OCI-LY7 (cell line): Measurements from ENCODE around the gene BRPF3.

Experiments
- EZH2phosphoT487 ChIP-seq: fragments of 200-600 bp; sonication (generic); IDR thresholded peaks from 2 replicates; pipeline ENCODE4 v1.6.1; 2018; ENCODE audit warnings: low read depth, borderline replicate concordance, mild to moderate bottlenecking, mixed run types, antibody characterized with exemption, low read length, moderate library complexity, mixed read lengths
- TF ChIP-seq, protein P1 (sequence below): fragments of 200-600 bp; sonication (generic); conservative IDR thresholded peaks from 2 replicates; pipeline ENCODE4 v1.5.1; 2014; ENCODE audit warnings: mild to moderate bottlenecking, antibody characterized with exemption, low read length, moderate library complexity, mixed read lengths

DNA sequence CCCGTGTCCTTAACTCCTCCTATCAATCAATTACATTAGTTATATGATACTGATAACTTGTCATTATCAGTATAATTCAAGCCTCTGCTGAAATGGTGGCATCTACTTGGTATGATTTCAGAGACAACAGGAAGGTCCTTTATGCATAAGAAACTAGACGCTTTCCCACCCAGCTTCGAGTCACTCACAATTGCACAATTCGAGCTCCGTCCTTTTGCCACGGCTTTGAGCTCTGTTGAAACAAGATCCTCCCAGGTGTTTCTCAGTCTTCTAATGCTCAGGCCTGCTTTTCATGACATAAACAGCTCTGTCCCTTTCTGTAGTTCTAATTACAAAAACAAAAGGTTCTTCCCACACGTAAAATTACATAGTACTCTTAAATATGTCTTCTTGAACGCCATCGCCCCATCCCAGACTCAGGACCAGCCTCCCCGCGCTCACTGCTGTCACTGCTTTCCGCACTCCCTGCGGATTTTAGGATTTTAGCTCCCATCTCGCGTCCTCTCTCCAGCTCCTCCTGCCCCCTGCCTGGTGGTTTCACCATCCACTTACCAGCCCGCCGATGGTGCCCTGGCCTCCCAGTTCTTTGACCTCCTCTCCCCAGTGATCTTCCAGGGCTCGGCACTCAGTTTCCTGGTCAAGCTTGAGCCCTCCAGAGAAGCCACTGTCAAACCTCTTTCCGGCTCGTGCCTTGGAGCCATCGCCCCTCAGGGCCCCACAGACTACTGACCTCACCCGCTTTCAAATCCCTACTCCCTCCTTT lies 50.1 kb downstream of the BRPF3 start:
- TF ChIP-seq, protein P1, sequence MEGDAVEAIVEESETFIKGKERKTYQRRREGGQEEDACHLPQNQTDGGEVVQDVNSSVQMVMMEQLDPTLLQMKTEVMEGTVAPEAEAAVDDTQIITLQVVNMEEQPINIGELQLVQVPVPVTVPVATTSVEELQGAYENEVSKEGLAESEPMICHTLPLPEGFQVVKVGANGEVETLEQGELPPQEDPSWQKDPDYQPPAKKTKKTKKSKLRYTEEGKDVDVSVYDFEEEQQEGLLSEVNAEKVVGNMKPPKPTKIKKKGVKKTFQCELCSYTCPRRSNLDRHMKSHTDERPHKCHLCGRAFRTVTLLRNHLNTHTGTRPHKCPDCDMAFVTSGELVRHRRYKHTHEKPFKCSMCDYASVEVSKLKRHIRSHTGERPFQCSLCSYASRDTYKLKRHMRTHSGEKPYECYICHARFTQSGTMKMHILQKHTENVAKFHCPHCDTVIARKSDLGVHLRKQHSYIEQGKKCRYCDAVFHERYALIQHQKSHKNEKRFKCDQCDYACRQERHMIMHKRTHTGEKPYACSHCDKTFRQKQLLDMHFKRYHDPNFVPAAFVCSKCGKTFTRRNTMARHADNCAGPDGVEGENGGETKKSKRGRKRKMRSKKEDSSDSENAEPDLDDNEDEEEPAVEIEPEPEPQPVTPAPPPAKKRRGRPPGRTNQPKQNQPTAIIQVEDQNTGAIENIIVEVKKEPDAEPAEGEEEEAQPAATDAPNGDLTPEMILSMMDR, result no peak
- TF ChIP-seq EZH2phosphoT487, result no peak
